ENCODE data around the gene SLC39A3.

The SLC39A3 gene

GRCh38 chr19:2699413-2700140, 40.2 kb downstream of the SLC39A3 start:
- no peak for DNase-seq (ENCODE audit: low read depth)
- TF ChIP-seq CTCF (conservative IDR thresholded peaks at IDR 0.05; ENCODE audit: control insufficient read depth, insufficient read depth, low read depth, low read length), result no peak
- H3K4me3 ChIP-seq (ENCODE audit: control insufficient read depth, low read depth, low read length), result no peak overlapping the region

- no peak overlapping the region for H3K4me3 ChIP-seq (ENCODE audit: control insufficient read depth, low read depth, low read length)
- no peak for TF ChIP-seq CTCF (conservative IDR thresholded peaks at IDR 0.05; ENCODE audit: control insufficient read depth, insufficient read depth, low read depth, low read length)
- DNase-seq (ENCODE audit: low read depth), result no peak
These were observed 45.6 kb downstream of the SLC39A3 start for GRCh38 chr19:2694196-2694595.

- TF ChIP-seq CTCF (conservative IDR thresholded peaks at IDR 0.05; ENCODE audit: control insufficient read depth, insufficient read depth, low read depth, low read length), result no peak
- H3K4me3 ChIP-seq (ENCODE audit: control insufficient read depth, low read depth, low read length), result no peak overlapping the region
- no peak for DNase-seq (ENCODE audit: low read depth)
These were observed 46.2 kb downstream of the SLC39A3 start for GRCh38 chr19:2693492-2694160.

GRCh38 chr19:2691951-2692350, 47.9 kb downstream of the SLC39A3 start:
- no peak for DNase-seq (ENCODE audit: low read depth)
- no peak for TF ChIP-seq CTCF (conservative IDR thresholded peaks at IDR 0.05; ENCODE audit: control insufficient read depth, insufficient read depth, low read depth, low read length)
- no peak overlapping the region for H3K4me3 ChIP-seq (ENCODE audit: control insufficient read depth, low read depth, low read length)

GRCh38 chr19:2690856-2691255, 49.0 kb downstream of the SLC39A3 start:
- DNase-seq (ENCODE audit: low read depth), result no peak
- TF ChIP-seq CTCF (conservative IDR thresholded peaks at IDR 0.05; ENCODE audit: control insufficient read depth, insufficient read depth, low read depth, low read length), result no peak
- H3K4me3 ChIP-seq (ENCODE audit: control insufficient read depth, low read depth, low read length), result no peak overlapping the region

- TF ChIP-seq CTCF (conservative IDR thresholded peaks at IDR 0.05; ENCODE audit: control insufficient read depth, insufficient read depth, low read depth, low read length), result no peak
- no peak overlapping the region for H3K4me3 ChIP-seq (ENCODE audit: control insufficient read depth, low read depth, low read length)
- no peak for DNase-seq (ENCODE audit: low read depth)
These were observed 53.5 kb downstream of the SLC39A3 start for GRCh38 chr19:2686360-2686759.
